Measurements from ENCODE around the gene ATXN1. TPM values are rescaled to one million over a fixed set of nuclear protein-coding genes. Genes with fewer than 3 reads are reported as not detected.

Gene ATXN1
- 10 to 100 TPM; 26.4 to 46.4 (median 36.1) TPM for total RNA-seq

DNA sequence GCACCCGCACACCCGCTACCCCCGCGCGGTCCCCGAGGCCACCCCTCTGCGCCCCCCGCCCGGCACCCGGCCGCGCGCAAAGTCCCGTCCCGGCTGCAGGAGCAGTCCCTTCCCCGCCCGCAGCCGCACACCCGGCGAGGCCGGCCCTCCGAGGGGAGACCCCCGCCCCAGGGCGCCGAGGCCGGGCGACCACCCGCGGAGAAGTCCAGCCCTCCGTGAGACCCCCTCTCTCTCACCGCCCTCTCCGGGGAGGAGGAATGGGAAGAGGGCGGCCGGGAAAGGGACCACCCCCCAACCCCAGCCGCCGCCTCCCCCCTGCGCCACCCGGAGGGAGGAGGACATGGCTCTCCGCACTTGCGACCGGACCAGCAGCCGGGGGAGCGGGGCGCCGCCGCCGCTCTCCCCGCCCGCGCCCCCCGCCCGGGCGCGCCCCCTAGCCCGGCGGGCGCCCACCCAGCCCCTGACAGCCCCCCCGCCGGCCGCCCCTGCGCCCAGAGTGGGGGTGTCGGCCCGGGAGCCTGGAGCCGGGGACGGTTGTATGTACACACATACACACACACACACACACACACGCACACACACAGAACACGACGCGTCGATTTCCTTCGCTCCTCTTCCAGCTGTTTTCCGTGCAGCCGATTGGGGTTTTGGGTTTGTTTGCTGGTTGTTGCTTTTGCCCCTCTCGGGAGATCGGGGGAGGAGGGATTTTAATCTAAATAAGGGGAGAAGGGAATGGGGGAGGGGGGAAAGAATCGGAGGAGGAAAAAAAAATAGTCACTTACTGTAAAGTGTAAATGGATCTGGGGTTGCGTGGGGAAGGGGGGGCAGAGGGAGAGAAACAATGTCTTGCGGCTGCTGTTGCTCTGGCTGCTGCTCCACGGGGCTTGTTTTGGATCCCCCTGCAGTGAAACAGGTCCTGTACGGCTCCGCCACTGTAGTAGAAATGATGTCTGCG lies at the start of gene ATXN1:
Gene ATXN1, minus strand, starts transcription at position 945 of the 955 bp plus-strand sequence.
- DNase-seq (ENCODE audit: low spot score) = peak; percentile 55
- peak; percentile 9 for ATAC-seq (ENCODE audit: low FRiP score)
- TF ChIP-seq, protein P1, sequence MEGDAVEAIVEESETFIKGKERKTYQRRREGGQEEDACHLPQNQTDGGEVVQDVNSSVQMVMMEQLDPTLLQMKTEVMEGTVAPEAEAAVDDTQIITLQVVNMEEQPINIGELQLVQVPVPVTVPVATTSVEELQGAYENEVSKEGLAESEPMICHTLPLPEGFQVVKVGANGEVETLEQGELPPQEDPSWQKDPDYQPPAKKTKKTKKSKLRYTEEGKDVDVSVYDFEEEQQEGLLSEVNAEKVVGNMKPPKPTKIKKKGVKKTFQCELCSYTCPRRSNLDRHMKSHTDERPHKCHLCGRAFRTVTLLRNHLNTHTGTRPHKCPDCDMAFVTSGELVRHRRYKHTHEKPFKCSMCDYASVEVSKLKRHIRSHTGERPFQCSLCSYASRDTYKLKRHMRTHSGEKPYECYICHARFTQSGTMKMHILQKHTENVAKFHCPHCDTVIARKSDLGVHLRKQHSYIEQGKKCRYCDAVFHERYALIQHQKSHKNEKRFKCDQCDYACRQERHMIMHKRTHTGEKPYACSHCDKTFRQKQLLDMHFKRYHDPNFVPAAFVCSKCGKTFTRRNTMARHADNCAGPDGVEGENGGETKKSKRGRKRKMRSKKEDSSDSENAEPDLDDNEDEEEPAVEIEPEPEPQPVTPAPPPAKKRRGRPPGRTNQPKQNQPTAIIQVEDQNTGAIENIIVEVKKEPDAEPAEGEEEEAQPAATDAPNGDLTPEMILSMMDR (IDR thresholded peaks at IDR 0.05) = no peak

DNA sequence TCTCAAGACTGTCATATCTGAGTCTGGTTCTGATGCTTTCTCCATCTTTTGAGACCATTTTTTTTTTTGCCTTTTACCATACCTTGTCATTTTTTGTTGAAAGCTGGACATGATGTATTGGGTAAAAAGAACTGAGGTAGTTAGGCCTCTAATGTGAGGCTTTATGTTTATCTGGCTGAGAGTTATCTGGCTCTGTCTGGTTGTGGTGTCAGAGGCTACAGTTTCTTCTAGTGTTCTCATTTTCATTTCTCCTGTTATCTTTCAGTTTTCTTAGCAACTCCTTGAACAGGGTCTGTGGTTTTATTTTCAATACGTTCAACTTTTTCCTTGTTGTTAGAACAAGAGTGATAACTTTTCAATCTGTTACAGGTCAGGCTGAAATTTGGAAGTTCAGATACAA lies 49.2 kb upstream of the ATXN1 start:
- ATAC-seq (ENCODE audit: low FRiP score) (no peak), DNase-seq (ENCODE audit: low spot score) (no peak)
- TF ChIP-seq, protein P1 (IDR thresholded peaks at IDR 0.05) = no peak

DNA sequence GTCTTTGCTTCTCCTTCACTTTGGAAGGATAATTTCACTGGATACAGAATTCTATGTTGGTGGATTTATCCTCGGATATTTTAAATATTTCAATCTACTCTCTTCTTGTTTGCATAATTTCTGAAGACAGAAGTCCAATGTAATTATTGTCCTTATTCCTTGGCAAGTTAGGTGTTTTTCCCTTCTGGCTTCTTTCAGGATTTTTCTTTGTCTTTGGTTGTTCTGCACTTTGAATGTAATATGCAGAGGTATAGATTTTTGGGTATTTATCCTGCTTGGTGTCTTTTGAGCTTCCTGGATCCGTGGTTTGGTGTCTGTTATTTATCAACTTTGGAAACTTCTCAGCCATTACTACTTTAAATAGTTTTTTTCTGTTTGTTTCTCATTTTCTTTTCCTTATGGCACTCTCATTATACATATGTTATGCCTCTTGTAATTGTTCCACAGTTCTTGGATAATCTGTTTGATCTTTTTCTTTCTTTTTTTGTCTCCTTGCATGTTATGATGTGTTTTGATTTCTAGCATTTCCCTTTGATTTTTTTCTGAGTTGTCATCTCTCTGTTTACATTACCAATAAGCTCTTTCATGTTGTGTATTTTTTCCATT lies 48.6 kb upstream of the ATXN1 start:
- no peak for ATAC-seq (ENCODE audit: low FRiP score)
- no peak for DNase-seq (ENCODE audit: low spot score)
- TF ChIP-seq, protein P1 (IDR thresholded peaks at IDR 0.05) = no peak

DNA sequence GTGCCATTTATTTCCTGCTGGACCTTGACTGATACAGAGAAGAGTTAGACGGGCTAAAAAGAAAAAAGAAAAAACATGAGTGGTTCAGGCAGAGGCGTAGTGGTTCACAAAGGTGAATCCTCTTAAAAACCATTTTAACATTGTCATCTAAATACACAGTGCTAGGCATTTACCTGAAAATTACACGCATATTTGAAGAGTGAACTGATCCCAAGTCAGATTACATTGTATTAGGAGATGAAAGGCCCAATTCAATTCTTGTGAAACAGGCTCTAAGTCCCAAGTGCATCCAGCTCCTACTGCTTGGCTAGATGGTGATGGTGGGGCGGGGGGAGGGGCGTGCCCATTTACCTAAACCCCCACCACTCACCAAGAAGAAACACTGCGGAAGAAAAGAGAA lies 46.7 kb upstream of the ATXN1 start:
- DNase-seq (ENCODE audit: low spot score) (no peak), ATAC-seq (ENCODE audit: low FRiP score) (no peak)
- TF ChIP-seq, protein P1 (IDR thresholded peaks at IDR 0.05) = no peak

DNA sequence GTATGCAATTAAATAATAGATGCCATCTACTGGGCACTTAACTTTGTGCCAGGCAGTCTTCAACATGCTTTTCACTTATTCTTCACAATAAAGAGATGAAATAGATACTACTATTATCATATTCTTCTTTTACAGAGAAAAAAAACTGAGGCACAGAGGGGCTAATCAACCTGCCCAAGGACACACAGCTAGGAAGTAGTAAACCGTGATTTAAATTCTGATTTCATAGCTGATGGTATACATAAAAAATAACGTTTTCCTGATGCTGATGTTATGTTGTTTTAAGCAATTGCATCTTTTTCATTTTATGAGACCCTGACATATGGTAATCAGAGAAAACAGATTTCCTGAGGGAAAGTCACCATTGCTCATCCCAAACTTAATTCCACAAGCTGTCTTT lies 45.1 kb upstream of the ATXN1 start:
- ATAC-seq (ENCODE audit: low FRiP score) = no peak
- TF ChIP-seq, protein P1 (IDR thresholded peaks at IDR 0.05) = no peak

DNA sequence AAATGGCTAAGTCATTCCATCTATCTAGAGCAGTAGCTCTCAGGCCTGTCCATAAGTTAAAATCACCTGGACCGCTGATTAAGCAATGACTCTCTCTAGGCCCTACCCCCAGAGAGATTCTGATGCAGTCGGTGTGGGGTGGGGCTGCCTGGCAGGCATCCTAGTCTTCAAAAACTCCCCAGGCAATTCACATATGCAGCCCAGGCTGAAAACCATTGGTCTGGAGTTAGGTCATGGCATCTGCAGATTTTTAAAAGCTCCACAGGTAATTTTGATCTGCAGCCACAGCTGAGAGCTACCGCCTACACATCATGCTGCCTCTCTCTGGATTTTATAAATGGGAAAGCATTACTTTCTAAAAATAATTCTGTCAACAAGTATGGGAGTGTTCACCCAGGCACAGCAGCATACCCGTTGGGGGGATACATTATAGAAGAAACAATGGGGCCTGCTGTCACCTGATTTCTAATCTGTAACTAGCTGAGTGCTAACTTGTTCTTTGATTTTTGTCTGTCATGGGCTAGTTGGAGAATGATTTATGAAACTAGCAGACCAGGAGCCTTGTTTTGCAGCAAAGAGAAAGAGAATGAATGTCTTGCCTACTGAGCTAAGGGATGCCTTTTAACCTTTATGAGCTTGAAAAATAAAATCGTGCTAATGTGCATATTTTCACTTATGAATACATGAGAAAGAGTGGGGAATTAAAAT lies 44.1 kb upstream of the ATXN1 start:
- ATAC-seq (ENCODE audit: low FRiP score) = peak; percentile 35
- DNase-seq (ENCODE audit: low spot score) = no peak
- TF ChIP-seq, protein P1 (IDR thresholded peaks at IDR 0.05) = no peak

More for the DNA sequence above, 45.1 kb upstream of the ATXN1 start:
- DNase-seq (ENCODE audit: low spot score) = no peak
